HG03108 (cell line): Measurements from ENCODE around the gene LMCD1.

ENCODE experiments used
- ATAC-seq: cut with Tn5 transposase; IDR thresholded peaks from one replicate; pipeline ENCODE4 v1.9.1; 2021; ENCODE audit warnings: moderate library complexity; ENCODE audit not compliant: unreplicated experiment

LMCD1 gene

DNA sequence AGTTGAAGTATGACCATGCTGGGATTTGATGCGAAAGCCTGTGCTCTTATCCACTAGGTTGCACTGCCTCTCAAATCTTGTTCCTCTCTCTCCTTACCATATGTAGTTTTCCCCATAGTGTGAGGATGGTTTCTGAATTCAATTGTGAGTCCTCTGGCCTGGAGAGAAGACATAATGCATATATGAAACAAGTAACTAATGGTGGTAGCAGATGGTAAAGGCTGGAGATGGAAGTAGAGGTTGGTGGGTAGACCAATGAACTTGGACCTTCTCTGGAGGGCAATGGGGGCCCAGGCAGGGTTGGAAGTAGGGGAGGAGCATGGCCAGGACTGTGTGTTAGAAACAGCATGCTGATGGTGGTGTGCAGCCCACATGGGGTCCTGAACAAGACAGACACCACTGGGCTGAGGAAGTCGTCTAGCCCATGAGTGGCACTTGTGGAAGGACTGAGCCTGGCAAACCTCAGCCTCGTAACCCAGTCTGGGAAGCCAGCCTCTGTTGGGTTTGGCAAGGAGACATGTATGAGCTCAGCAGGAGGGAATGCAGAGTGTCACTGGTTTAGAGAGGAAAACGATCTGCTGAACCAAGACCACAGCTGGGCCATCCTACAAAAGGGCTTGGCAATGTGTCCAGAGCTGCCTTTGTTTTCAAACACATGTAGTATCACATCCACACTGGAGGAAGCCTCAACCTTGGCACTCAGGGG lies 18.5 kb upstream of the LMCD1 start:
- no peak for ATAC-seq

DNA sequence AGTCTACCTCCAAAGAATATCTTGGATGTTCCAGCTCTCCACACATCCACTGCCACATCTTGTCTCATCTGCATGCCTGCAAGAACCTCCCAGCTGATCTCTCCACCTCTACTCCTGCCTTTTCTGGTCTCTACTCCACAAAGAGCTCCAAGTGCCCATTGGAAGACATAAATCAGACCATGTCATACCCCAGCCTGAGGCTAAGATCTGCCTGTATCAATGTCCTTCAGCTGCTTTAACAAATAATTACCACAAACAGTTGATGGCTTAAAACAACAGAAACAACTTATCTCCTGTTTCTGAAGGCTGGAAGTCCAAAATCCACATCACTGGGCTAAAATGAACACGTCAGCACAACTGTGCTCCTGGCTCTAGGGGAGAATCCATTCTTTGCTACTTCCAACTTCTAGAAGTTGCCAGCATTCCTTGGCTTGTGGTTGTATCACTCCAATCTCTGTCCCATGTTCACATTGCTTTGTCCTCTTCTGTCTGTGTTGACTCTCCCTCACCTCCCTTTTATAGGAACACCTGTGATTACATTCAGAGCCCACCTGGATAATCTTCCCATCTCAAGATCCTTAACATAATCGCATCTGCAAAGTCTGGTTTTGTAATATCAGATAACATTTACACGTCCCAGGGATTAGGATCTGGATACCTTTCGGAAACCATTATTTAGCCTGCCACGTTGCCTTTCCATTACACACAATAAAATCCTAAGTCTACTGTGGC lies 17.0 kb upstream of the LMCD1 start:
- ATAC-seq: no peak

DNA sequence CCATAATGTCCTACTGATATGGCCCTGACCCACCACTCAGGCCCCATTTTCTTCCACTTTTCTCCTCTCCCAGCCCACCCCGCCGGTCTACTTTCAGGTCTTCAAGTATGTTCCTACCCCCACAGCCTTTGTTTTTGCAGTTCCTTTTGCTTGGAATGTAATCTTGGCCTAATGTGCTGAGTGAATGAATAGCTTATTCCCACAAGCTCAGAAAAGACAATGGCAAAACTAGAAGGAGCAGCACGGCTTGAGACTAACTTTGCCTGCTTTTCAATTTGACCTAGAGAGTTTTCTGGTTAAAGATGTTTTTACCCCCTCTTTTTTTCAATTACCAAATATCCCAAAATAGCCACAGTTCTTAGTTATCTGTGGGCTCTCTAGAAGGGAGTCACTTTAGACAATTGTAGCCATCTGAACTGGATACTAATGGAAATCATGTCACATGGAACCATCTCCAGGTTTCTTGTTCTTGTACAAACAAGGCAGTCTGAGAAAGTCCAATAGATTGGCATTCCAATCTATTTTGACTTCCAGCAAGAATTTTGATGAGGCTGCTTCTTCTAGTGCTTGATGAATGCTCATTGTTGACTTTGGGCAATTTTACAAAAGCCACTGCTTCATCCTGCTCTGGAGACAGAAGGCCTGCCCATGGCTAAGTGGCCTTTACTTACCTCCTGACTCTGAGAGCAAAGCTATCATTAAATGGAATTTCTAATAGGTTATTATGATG lies 16.3 kb upstream of the LMCD1 start:
- no peak for ATAC-seq

GRCh38 chr3:8485943-8486342 lies 15.7 kb upstream of the LMCD1 start:
- no peak for ATAC-seq

DNA sequence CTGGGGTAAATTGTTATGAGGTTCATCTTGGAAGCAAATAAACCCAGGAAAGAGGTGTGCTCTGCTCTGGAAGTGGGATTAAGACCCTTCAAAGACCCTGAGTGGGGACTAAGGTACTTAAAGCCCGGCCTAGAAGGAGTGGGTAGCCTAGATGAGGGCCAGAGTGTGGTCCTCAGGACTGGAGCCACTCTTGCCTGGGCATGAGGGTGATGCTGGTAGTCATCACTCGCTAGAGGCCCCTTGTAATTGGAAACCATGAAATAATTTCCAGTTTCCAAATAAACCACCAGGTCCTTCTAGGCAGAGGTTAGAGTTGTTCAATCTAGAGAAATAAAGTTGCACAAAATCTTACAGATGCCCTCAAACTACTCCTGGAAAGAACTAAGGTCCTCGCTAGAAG lies 15.2 kb upstream of the LMCD1 start:
- no peak for ATAC-seq

DNA sequence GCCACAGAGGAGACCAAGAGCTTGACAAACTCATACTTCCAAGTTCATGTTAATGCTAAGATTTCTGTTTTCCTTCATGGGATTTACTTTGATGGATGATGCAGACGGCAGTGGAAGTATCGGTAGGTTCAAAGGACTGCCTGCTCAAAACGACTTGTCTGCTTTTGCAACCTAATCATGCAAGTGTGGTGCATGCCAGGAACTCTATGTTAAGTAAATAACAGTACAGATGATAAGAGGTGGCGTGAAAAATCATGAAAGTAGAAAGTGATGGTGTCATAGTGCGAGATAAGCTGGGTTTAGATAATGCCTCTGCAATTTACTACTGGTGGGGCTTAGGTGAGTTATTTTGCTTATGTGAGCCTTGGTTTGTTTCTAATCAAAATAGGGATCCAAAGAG lies 14.7 kb upstream of the LMCD1 start:
- ATAC-seq: no peak

GRCh38 chr3:8488411-8488810 lies 13.2 kb upstream of the LMCD1 start:
- ATAC-seq: no peak

DNA sequence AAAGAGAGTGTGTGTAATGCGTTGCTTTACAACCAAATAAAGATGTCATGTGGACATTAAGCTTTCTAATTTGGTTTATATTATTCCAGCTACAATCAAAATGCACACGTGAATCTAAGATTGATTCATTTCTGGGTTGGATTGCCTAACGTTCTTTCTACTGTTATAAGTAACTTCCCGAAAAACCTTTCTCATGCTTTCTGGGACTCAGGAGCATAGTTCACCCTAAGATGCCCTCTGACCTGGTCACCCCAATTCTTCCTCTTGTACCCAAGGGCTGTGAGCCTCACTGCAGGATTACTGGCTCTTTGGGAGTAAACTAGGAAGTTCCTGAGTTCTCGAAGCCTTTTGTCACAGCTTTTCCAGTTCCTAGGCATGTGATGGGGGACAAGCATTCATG lies 12.7 kb upstream of the LMCD1 start:
- no peak for ATAC-seq

DNA sequence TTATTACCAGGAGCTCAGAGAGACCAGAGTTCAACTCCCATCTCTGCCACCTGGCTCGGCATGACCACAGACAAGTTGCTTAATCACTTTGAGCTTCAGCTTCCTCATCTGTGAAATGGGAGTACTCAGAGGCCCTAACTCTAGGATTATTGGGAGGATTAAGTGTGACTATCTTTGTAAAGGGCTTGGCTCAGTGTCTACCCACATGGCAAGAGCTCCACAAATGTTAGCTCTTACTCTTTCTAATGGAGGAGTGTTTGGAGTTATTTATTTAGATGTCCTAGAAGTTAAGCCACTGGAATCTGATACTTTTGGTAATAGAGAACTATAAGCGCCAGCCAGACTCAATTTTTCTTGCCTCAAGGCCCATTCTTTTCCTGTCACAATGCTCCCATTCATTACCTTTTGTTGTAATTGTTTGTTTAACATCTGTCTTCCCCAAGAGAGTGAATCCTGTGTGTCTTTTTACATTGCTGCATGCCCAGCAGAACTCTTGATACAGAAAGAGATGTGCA lies 12.3 kb upstream of the LMCD1 start:
- ATAC-seq: no peak

DNA sequence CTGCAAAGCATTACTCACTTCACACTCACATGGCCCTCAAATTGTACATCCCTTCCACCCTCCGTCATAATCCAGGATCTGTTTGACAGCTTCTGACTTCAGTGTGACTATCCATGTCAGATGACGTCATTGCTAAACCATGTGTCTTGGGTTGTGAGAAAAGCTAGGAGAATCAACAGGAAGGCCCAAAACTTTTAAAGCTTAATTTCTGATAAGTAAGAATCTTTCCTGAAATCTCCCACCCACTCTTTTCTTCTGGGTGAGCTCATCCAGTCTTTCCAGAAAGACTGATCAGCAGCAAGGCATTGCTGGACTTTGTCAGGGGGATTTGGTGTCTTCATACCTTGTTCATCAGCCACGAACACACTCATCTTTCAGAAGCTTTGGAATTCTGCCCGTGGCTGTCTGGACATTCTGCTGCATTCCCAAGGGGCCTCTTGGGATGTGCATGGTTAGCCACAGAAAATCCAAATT lies 11.5 kb upstream of the LMCD1 start:
- ATAC-seq: no peak

DNA sequence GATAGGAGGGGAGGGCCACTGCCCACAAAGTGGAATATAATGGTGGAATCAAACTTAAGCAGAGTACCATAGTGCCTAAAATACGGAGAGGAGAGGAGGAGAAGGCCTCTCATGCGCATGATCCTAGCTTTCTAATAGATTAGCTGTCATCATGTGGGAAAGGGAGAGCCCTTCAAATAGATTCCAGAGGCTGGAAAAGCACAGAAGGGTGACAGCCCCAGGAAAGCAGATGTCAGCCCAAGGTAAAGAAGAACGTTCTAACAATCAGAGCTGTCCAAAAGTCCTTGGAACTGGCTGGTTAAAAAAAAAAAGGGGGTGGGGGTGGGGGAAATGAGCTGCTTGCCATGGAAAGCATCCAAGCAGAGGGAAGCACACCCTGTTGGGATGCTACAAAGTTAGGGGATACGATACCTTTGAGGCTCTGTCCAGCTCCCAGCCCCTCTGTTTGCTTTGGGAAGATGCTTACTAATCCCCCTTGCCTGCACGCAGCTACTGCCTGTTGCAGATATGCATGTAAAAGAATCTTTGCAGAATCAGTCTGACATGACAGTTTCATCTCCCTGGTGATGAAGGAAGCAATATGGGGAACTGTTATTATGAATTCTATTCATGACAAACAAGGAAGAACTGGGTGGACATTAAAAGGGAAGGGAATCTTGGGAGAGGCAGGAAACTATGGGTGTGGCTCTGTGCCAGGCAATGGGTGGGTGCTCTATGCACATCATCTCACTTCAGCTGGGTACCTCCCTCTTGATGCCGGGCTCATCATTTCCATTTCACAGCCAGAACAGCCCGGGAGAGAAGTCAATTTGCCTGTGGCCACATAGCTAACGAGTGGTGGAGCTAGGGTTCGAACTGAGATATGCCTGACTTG lies 10.1 kb upstream of the LMCD1 start:
- ATAC-seq: no peak

DNA sequence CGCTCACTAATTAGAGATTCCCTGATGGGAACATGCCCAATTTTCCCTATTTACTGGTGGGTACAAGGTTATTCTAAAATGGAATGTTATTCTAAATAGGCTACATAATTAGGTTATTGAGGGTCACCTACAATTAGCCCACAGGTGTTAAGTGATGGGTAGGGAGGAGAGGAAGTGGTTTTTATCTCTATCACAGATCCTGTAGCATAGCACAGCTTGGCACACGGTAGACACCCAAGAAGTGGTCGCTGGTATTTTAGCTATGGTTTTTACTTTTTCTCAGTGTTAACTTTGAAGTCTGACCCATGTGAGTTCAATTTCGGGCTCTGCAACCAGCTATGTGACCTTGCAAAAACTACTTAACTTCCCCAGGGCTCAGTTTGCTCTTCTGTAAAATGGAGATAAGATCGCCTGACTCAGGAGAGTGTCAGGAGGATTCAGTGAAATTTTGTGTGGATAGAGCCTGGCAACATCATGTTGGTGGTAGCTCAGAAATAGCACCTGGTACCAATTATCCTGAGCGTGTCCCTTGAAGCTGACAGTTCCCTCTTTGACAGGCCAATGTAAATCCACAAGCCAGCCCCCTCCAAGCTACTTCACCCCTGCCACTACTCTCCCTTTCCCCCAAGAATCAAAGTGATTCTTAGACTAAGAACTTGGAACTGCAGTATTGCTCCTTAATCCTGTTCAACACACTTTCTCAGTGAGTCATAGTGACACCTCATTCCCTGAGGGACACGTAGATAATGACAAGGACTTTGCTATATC lies 8.7 kb upstream of the LMCD1 start:
- no peak for ATAC-seq

DNA sequence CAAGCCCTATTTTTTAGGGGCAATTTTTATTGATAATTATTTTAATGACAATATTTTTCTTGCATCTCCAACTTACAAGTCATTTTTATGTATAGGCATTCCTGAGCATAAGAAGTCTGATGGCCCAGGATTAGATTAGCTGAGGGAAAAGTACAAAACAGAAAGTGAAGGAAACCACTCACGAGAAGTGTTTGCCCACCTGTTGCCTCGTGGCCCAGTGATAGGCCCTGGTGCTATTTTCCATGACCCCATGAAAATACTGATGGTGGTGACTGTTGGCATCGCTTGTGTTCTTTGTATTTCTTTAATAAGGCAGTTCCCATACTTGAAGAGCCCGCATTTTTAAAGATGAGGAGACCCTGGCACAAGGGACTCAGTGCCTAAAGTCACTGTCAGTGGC lies 7.9 kb upstream of the LMCD1 start:
- ATAC-seq: no peak

- no peak for ATAC-seq
Measured at GRCh38 chr3:8494327-8494726, 7.3 kb upstream of the LMCD1 start.

- ATAC-seq: no peak
Measured at GRCh38 chr3:8497582-8497981, 4.0 kb upstream of the LMCD1 start.

- ATAC-seq: no peak
Measured at GRCh38 chr3:8499181-8499611, 2.4 kb upstream of the LMCD1 start.

DNA sequence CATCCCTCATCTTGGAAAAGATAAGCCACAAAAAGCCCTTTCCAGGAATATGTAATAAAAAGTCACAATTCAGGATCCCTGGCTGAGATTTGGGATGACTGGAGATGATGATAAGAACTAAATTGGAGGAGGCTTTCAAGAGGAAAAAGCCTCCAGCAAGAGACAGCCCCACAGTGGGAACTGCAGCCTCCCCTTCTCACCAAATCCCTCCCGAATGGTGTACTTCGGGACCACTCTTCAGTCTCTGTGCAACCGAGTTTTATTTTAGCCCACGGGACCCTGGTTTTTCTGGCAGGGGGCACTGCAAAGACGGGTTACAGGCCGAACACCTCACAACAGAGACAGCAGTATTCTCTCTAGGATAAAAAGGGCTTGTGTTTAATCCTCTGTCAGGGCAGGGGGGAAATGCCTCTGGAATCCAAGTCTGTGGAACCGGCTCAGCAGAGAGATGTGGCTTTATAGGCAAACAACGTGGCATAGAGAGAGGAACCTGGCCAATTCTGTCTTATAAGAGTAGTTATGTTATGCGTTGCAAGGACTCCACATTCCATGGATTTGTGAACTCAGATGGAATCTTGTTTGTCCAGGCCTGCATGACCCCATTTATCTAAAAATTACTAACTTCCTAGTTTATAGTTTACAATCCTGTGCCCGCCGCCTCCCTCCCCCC lies 1.2 kb upstream of the LMCD1 start:
- no peak for ATAC-seq

- ATAC-seq: no peak
Measured at GRCh38 chr3:8500989-8501370, 643 bp upstream of the LMCD1 start.

DNA sequence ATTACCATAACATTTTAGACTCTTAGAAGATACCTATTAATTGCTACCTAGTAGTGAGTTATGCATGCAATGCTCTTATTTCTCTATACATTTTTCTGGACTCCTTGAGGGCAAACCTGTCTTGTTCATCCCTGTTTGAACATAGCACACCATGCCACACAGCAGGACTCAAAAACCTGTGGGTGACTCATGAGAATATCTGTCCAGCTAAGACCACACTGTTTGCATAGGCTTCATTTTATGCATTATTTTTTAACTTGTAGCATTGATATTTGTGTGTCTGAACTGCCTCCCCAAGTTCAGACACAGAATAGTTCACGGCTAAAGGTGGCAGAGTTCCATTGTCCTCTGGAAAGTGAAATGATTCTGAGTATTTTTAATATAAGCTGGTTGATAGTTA lies 1.8 kb downstream of the LMCD1 start:
- no peak for ATAC-seq
